Measurements from ENCODE around the gene P2RY8.
"Not testable (repeated sequence)": the region's sequence is repeated elsewhere in the genome, so short reads cannot be mapped to it uniquely, and the experiment has no call there.

DNA sequence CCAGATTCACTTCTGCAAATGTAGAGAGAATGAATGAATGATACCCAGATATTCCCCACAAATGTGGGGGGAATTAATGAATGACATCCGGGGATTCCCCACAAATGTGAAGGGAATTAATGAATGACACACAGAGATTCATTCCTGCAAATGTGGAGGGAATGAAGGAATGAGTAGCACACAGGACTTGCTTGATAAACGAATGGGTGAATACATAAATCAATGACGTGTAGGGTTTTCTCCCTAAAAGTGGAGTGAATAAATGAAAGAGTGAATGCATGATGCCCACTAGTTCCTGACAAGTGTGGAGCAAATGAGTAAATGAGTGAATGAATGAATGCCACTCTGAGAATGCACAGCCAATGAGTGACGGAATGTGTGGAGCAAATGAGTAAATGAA, 45.7 kb downstream of the P2RY8 start:
- TF ChIP-seq, protein P1, sequence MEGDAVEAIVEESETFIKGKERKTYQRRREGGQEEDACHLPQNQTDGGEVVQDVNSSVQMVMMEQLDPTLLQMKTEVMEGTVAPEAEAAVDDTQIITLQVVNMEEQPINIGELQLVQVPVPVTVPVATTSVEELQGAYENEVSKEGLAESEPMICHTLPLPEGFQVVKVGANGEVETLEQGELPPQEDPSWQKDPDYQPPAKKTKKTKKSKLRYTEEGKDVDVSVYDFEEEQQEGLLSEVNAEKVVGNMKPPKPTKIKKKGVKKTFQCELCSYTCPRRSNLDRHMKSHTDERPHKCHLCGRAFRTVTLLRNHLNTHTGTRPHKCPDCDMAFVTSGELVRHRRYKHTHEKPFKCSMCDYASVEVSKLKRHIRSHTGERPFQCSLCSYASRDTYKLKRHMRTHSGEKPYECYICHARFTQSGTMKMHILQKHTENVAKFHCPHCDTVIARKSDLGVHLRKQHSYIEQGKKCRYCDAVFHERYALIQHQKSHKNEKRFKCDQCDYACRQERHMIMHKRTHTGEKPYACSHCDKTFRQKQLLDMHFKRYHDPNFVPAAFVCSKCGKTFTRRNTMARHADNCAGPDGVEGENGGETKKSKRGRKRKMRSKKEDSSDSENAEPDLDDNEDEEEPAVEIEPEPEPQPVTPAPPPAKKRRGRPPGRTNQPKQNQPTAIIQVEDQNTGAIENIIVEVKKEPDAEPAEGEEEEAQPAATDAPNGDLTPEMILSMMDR (tag by site-specific recombination; IDR thresholded peaks at IDR 0.05), result not testable (repeated sequence)
- TF ChIP-seq ZNF24 (tag by site-specific recombination; IDR thresholded peaks at IDR 0.05); ZNF513 (tag by site-specific recombination; IDR thresholded peaks at IDR 0.05); ZNF175 (tag by site-specific recombination; IDR thresholded peaks at IDR 0.05); HIC1 (tag by site-specific recombination; IDR thresholded peaks at IDR 0.05); ZNF274 (IDR thresholded peaks at IDR 0.05; ENCODE audit: low read length); ZNF274 (tag by site-specific recombination; IDR thresholded peaks at IDR 0.05; ENCODE audit: borderline replicate concordance); ZNF335 (tag by site-specific recombination; conservative IDR thresholded peaks at IDR 0.05): not testable (repeated sequence)
- TF ChIP-seq, protein P2, sequence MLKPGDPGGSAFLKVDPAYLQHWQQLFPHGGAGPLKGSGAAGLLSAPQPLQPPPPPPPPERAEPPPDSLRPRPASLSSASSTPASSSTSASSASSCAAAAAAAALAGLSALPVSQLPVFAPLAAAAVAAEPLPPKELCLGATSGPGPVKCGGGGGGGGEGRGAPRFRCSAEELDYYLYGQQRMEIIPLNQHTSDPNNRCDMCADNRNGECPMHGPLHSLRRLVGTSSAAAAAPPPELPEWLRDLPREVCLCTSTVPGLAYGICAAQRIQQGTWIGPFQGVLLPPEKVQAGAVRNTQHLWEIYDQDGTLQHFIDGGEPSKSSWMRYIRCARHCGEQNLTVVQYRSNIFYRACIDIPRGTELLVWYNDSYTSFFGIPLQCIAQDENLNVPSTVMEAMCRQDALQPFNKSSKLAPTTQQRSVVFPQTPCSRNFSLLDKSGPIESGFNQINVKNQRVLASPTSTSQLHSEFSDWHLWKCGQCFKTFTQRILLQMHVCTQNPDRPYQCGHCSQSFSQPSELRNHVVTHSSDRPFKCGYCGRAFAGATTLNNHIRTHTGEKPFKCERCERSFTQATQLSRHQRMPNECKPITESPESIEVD (tag by site-specific recombination; IDR thresholded peaks at IDR 0.05), result not testable (repeated sequence)
- TF ChIP-seq, protein P3, sequence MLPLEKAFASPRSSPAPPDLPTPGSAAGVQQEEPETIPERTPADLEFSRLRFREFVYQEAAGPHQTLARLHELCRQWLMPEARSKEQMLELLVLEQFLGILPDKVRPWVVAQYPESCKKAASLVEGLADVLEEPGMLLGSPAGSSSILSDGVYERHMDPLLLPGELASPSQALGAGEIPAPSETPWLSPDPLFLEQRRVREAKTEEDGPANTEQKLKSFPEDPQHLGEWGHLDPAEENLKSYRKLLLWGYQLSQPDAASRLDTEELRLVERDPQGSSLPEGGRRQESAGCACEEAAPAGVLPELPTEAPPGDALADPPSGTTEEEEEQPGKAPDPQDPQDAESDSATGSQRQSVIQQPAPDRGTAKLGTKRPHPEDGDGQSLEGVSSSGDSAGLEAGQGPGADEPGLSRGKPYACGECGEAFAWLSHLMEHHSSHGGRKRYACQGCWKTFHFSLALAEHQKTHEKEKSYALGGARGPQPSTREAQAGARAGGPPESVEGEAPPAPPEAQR (tag by site-specific recombination; IDR thresholded peaks at IDR 0.05), result not testable (repeated sequence)

Data from HEK293 (cell line).